Measurements from ENCODE around the gene GFRA1.

DNA sequence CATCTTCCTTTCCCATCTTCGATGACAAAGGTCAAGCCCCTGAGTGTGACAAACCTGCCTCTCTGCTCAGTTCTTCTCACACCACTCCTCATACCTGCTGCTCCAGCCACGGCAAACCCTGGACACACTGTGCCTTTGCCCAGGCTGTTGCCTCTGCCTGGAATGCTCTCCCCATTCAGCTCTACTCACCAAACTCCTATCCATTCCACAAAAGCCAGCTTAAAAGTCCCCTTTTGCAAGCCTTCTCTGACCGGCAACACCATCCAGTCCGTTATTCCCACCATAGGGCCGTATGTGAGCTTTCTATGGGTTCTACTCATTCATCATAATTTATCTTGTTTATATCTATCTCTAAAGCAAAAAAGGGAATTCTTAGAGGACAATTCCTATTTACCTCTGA, 15.2 kb downstream of the GFRA1 start:
- TF ChIP-seq, protein P1, sequence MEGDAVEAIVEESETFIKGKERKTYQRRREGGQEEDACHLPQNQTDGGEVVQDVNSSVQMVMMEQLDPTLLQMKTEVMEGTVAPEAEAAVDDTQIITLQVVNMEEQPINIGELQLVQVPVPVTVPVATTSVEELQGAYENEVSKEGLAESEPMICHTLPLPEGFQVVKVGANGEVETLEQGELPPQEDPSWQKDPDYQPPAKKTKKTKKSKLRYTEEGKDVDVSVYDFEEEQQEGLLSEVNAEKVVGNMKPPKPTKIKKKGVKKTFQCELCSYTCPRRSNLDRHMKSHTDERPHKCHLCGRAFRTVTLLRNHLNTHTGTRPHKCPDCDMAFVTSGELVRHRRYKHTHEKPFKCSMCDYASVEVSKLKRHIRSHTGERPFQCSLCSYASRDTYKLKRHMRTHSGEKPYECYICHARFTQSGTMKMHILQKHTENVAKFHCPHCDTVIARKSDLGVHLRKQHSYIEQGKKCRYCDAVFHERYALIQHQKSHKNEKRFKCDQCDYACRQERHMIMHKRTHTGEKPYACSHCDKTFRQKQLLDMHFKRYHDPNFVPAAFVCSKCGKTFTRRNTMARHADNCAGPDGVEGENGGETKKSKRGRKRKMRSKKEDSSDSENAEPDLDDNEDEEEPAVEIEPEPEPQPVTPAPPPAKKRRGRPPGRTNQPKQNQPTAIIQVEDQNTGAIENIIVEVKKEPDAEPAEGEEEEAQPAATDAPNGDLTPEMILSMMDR (IDR thresholded peaks at IDR 0.05; ENCODE audit: control extremely low read depth in 1 of 3, insufficient read depth in 1 of 3, low read depth in 1 of 3, low read length in 3 of 3): no peak
- no peak for TF ChIP-seq SRF (IDR thresholded peaks at IDR 0.05; ENCODE audit: low read depth, low read length)
- TF ChIP-seq POLR2AphosphoS5 (IDR thresholded peaks at IDR 0.05; ENCODE audit: low read depth, low read length): no peak
- no peak for TF ChIP-seq POLR2A (IDR thresholded peaks at IDR 0.05; ENCODE audit: control extremely low read depth in 1 of 2, low read depth in 2 of 2, low read length in 2 of 2)
- TF ChIP-seq SP1 (IDR thresholded peaks at IDR 0.05; ENCODE audit: low read depth, low read length): no peak
- no peak for TF ChIP-seq JUND (IDR thresholded peaks at IDR 0.05; ENCODE audit: low read length)
- TF ChIP-seq YY1 (IDR thresholded peaks at IDR 0.05; ENCODE audit: low read depth, low read length): no peak
- TF ChIP-seq SP2 (IDR thresholded peaks at IDR 0.05; ENCODE audit: low read length): no peak
